HEK293 (cell line): ENCODE data around the gene SURF1.
A peak's percentile ranks its signal among the peaks of the same experiment; 100 is the strongest.

Experiments used
- CTCF ChIA-PET: fragments of 350-600 bp; formaldehyde crosslinking; extraction: SDS; loops from one replicate; lab custom pipeline; 2021; ENCODE audit warnings: antibody characterized with exemption; lab: Yijun Ruan, JAX
- POLR2A ChIA-PET: fragments of 300-600 bp; formaldehyde crosslinking; extraction: SDS; loops from one replicate; lab custom pipeline; 2020; ENCODE audit warnings: antibody characterized with exemption, inconsistent platforms; lab: Yijun Ruan, JAX
- H3K27ac ChIP-seq: fragments of 200-500 bp; sonication (Bioruptor generic); 2 replicates; pipeline ENCODE4 v1.5.1; 2014; ENCODE audit warnings: low read depth, low read length, control low read depth, inconsistent platforms; ENCODE audit errors: extremely low read depth
- H3K36me3 ChIP-seq, 2 experiments: fragments of 200-500 bp in 1 of 2; sonication (Bioruptor generic) in 1 of 2; 1 replicate in 1 of 2; 2 replicates in 1 of 2; pipeline ENCODE4 v1.5.1; 2014 to 2017; ENCODE audit warnings: inconsistent platforms in 2 of 2, low read length in 2 of 2; ENCODE audit not compliant: control insufficient read depth in 2 of 2, insufficient read depth in 1 of 2
- H3K4me1 ChIP-seq: fragments of 200-500 bp; sonication (Bioruptor generic); 2 replicates; pipeline ENCODE4 v1.5.1; 2014; ENCODE audit warnings: mild to moderate bottlenecking, low read length, inconsistent platforms; ENCODE audit not compliant: control insufficient read depth, insufficient read depth
- H3K4me3 ChIP-seq: 2 replicates; pipeline ENCODE4 v1.5.1; 2011; ENCODE audit warnings: low read depth, mild to moderate bottlenecking, control low read depth, low read length, moderate library complexity
- H3K9me3 ChIP-seq: fragments of 200-500 bp; sonication (Bioruptor generic); 2 replicates; pipeline ENCODE4 v1.5.1; 2014; ENCODE audit warnings: low read depth, low read length, inconsistent platforms; ENCODE audit not compliant: control insufficient read depth, insufficient read depth
- CTCF ChIP-seq: fragments of 450-650 bp; formaldehyde crosslinking; IDR thresholded peaks from 2 replicates; pipeline ENCODE4 v1.5.1; 2016; ENCODE audit warnings: missing biosample characterization, missing genetic modification characterization
- FEZF1 ChIP-seq: fragments of 450-650 bp; formaldehyde crosslinking; IDR thresholded peaks from 2 replicates; pipeline ENCODE4 v1.5.1; 2016; ENCODE audit warnings: missing biosample characterization, missing genetic modification characterization
- GLI4 ChIP-seq: fragments of 450-650 bp; formaldehyde crosslinking; IDR thresholded peaks from 2 replicates; pipeline ENCODE4 v1.5.1; 2016; ENCODE audit warnings: missing biosample characterization, missing genetic modification characterization
- PRDM4 ChIP-seq: fragments of 450-650 bp; formaldehyde crosslinking; IDR thresholded peaks from 2 replicates; pipeline ENCODE4 v1.5.1; 2017; ENCODE audit warnings: missing biosample characterization, missing genetic modification characterization
- SCRT1 ChIP-seq: fragments of 450-650 bp; formaldehyde crosslinking; IDR thresholded peaks from 2 replicates; pipeline ENCODE4 v1.5.1; 2016; ENCODE audit warnings: missing biosample characterization, missing genetic modification characterization, borderline replicate concordance
- SCRT2 ChIP-seq: fragments of 450-650 bp; formaldehyde crosslinking; IDR thresholded peaks from 2 replicates; pipeline ENCODE4 v1.5.1; 2016; ENCODE audit warnings: missing biosample characterization, missing genetic modification characterization
- SP2 ChIP-seq: fragments of 450-650 bp; formaldehyde crosslinking; IDR thresholded peaks from 2 replicates; pipeline ENCODE4 v1.5.1; 2016; ENCODE audit warnings: missing biosample characterization, missing genetic modification characterization
- WT1 ChIP-seq: fragments of 450-650 bp; formaldehyde crosslinking; IDR thresholded peaks from 2 replicates; pipeline ENCODE4 v1.5.1; 2016; ENCODE audit warnings: missing biosample characterization, missing genetic modification characterization
- ZBTB17 ChIP-seq: fragments of 450-650 bp; formaldehyde crosslinking; IDR thresholded peaks from 2 replicates; pipeline ENCODE4 v1.5.1; 2016; ENCODE audit warnings: missing biosample characterization, missing genetic modification characterization
- ZFP3 ChIP-seq: fragments of 450-650 bp; formaldehyde crosslinking; IDR thresholded peaks from 2 replicates; pipeline ENCODE4 v1.5.1; 2016; ENCODE audit warnings: low read depth, missing biosample characterization, missing genetic modification characterization
- ZNF121 ChIP-seq: fragments of 450-650 bp; formaldehyde crosslinking; IDR thresholded peaks from 2 replicates; pipeline ENCODE4 v1.5.1; 2016; ENCODE audit warnings: missing biosample characterization, missing genetic modification characterization
- ZNF155 ChIP-seq: fragments of 450-650 bp; formaldehyde crosslinking; IDR thresholded peaks from 2 replicates; pipeline ENCODE4 v1.5.1; 2016; ENCODE audit warnings: missing biosample characterization, missing genetic modification characterization
- ZNF2 ChIP-seq: fragments of 450-650 bp; formaldehyde crosslinking; IDR thresholded peaks from 2 replicates; pipeline ENCODE4 v1.5.1; 2016; ENCODE audit warnings: missing biosample characterization, missing genetic modification characterization
- ZNF398 ChIP-seq: fragments of 450-650 bp; formaldehyde crosslinking; IDR thresholded peaks from 2 replicates; pipeline ENCODE4 v1.5.1; 2017; ENCODE audit warnings: missing biosample characterization, missing genetic modification characterization
- ZNF449 ChIP-seq: fragments of 450-650 bp; formaldehyde crosslinking; IDR thresholded peaks from 2 replicates; pipeline ENCODE4 v1.5.1; 2017; ENCODE audit warnings: missing biosample characterization, mild to moderate bottlenecking, missing genetic modification characterization, moderate library complexity
- ZSCAN5A ChIP-seq: fragments of 450-650 bp; formaldehyde crosslinking; IDR thresholded peaks from 2 replicates; pipeline ENCODE4 v1.5.1; 2016; ENCODE audit warnings: missing biosample characterization, missing genetic modification characterization
- TF ChIP-seq, protein P1 (sequence below): fragments of 450-650 bp; formaldehyde crosslinking; IDR thresholded peaks from 2 replicates; pipeline ENCODE4 v1.5.1; 2016; ENCODE audit warnings: missing biosample characterization, missing genetic modification characterization
- TF ChIP-seq, protein P2 (sequence below): fragments of 450-650 bp; formaldehyde crosslinking; IDR thresholded peaks from 2 replicates; pipeline ENCODE4 v1.5.1; 2016; ENCODE audit warnings: missing biosample characterization, missing genetic modification characterization, low read depth

SURF1 gene

DNA sequence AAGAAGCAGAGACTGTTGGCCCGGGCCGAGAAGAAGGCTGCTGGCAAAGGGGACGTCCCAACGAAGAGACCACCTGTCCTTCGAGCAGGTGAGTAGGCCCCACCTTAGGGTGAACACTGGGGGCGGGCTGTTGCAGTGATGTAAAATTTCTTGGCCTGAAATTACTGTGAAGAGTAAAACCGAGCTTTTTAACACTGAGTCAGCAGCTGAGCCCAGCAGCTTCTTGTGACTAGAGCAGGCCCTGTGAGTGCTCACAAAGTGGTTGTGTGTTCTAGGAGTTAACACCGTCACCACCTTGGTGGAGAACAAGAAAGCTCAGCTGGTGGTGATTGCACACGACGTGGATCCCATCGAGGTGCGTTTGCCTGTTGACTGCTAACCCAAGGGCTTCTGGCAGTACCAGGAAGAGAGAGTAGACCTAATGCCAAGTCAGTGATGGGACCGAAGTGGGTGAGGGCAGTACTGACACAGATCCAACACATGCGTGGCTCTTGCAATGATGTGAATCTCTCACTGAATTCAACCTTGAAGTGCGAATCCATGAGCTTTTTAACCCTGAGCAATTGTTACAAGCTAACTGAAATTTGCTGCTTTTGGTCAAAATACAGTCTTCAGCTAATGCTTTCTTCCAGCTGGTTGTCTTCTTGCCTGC is 6.2 kb downstream of the SURF1 start (continued):
- TF ChIP-seq ZNF398 (tag by site-specific recombination) (no peak), ZNF121 (no peak)

DNA sequence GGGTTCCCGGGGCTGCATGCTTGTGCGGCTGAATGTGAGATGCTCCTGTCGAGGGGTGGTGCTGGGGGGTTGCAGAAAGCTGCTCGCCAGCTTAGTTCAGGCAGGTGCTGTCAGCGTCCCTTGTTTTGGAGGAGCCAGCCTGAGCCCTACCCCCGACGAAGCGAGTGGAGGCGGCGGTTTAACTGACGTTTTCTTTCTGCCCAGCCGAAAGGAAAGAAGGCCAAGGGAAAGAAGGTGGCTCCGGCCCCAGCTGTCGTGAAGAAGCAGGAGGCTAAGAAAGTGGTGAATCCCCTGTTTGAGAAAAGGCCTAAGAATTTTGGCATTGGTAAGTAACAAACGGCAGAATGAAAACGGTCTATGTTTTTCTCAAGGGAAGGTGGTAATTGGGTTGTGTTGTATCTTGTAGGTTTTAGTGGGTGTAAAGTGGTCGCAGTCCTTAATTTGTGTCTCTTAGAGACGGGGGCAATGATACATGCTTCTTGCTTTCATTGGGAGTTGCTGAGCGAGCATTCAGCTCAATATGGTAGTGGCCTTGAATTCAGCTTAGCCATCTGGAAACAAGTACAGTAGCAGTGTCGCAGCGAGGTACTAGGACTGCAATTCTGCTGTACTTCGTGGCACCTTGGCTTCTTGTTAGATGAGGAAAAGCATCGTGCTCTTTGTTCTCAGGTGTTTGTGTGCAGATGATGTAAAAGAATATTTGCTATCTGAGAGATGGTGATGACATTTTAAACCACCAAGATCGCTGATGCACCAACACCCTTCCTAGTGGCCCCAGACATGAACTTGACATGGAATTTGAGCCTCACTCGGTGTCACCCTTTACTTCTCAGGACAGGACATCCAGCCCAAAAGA is 7.3 kb downstream of the SURF1 start:
- peak overlapping the region; percentile 100 for H3K27ac ChIP-seq
- peak overlapping the region; percentile 91 for H3K4me3 ChIP-seq
- ChIA-PET POLR2A (interaction anchor here (1.0 to 6.0 kb wide), 24 partner anchors 9 to 318 kb away, joined by 3 to 89 read pairs (median 9); partner anchors contain the start of genes CACFD1, GTF3C5, SLC2A6 and STKLD1), CTCF (interaction anchor here (0.6 to 1.1 kb wide), 3 partner anchors 78 to 168 kb away, joined by 3 to 4 read pairs (median 3); no protein-coding TSS in a partner anchor)
- H3K4me1 ChIP-seq: no peaks in the 10 kb centered on the region
- no peaks in the 10 kb centered on the region for H3K9me3 ChIP-seq
- peaks cover 14 to 82% of the 10 kb centered on the region in 2 experiments for H3K36me3 ChIP-seq
- TF ChIP-seq ZSCAN5A: no peak
- TF ChIP-seq SCRT2 (tag by site-specific recombination): no peak
- no peak for TF ChIP-seq ZNF155
- no peak for TF ChIP-seq SP2
- TF ChIP-seq PRDM4 (tag by site-specific recombination): no peak
- 0 out of 2 replicates have a peak, but pooled peaks have one; percentile 34 for TF ChIP-seq ZNF2
- no peak for TF ChIP-seq ZNF449 (tag by site-specific recombination)
- no peak for TF ChIP-seq FEZF1
- TF ChIP-seq, protein P1, sequence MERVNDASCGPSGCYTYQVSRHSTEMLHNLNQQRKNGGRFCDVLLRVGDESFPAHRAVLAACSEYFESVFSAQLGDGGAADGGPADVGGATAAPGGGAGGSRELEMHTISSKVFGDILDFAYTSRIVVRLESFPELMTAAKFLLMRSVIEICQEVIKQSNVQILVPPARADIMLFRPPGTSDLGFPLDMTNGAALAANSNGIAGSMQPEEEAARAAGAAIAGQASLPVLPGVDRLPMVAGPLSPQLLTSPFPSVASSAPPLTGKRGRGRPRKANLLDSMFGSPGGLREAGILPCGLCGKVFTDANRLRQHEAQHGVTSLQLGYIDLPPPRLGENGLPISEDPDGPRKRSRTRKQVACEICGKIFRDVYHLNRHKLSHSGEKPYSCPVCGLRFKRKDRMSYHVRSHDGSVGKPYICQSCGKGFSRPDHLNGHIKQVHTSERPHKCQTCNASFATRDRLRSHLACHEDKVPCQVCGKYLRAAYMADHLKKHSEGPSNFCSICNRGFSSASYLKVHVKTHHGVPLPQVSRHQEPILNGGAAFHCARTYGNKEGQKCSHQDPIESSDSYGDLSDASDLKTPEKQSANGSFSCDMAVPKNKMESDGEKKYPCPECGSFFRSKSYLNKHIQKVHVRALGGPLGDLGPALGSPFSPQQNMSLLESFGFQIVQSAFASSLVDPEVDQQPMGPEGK (tag by site-specific recombination): no peak
- TF ChIP-seq GLI4 (tag by site-specific recombination): no peak
- TF ChIP-seq ZFP3 (tag by site-specific recombination): no peak
- no peak for TF ChIP-seq SCRT1 (tag by site-specific recombination)
- TF ChIP-seq WT1 (tag by site-specific recombination): no peak
- TF ChIP-seq, protein P2, sequence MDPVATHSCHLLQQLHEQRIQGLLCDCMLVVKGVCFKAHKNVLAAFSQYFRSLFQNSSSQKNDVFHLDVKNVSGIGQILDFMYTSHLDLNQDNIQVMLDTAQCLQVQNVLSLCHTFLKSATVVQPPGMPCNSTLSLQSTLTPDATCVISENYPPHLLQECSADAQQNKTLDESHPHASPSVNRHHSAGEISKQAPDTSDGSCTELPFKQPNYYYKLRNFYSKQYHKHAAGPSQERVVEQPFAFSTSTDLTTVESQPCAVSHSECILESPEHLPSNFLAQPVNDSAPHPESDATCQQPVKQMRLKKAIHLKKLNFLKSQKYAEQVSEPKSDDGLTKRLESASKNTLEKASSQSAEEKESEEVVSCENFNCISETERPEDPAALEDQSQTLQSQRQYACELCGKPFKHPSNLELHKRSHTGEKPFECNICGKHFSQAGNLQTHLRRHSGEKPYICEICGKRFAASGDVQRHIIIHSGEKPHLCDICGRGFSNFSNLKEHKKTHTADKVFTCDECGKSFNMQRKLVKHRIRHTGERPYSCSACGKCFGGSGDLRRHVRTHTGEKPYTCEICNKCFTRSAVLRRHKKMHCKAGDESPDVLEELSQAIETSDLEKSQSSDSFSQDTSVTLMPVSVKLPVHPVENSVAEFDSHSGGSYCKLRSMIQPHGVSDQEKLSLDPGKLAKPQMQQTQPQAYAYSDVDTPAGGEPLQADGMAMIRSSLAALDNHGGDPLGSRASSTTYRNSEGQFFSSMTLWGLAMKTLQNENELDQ (tag by site-specific recombination): no peak
- no peak for TF ChIP-seq ZBTB17 (tag by site-specific recombination)
- TF ChIP-seq CTCF (tag by site-specific recombination): no peak
